K562 (cell line): ENCODE data around the gene UNC13A. TPM values are rescaled to one million over a fixed set of nuclear protein-coding genes. Genes with fewer than 3 reads are reported as not detected.
A peak's percentile ranks its signal among the peaks of the same experiment; 100 is the strongest.

Source experiments
- ATAC-seq: fragments of 200-7000 bp; cut with Tn5 transposase; 3 replicates; pipeline ENCODE4 v1.9.1; 2020; ENCODE audit warnings: moderate library complexity
- BruUV-seq: library from RNA; stranded (reverse); fragments of 400-500 nt; replicated peaks from 2 replicates; lab custom pipeline; 2021; lab: Mats Ljungman, UMichigan
- CTCF ChIA-PET: fragments of 300-600 bp; formaldehyde crosslinking; extraction: SDS; loops from one replicate; lab custom pipeline; 2021; ENCODE audit warnings: low intra/inter-chr PET ratio; lab: Yijun Ruan, JAX
- POLR2A ChIA-PET: fragments of 300-600, 350-650 bp; sonication (Branson Sonifier 250); formaldehyde crosslinking; extraction: SDS; loops from one replicate; lab custom pipeline; 2021; ENCODE audit warnings: antibody characterized with exemption, inconsistent platforms; lab: Yijun Ruan, JAX
- DNase-seq, 4 experiments: peaks; one replicate each; pipeline versions ENCODE4 v3.0.0 to v3.0.0-alpha.2; 2011 to 2018; ENCODE audit warnings: low spot score in 3 of 4, mixed read lengths in 3 of 4; ENCODE audit errors: extremely low read depth in 1 of 4
- FAIRE-seq: peaks from 2 replicates; lab custom pipeline; 2011; peaks lifted over from hg19 to GRCh38; lab: Jason Lieb, UNC
- H2AFZ ChIP-seq: 2 replicates; pipeline ENCODE4 v1.6.0; 2011; ENCODE audit warnings: low read depth, low read length, control low read depth, inconsistent platforms
- H3K27ac ChIP-seq: fragments of 200-600 bp; 3 replicates; pipeline ENCODE4 v1.8.0; 2011; ENCODE audit warnings: low read depth, mild to moderate bottlenecking, control low read depth, inconsistent platforms, low read length, moderate library complexity, mixed read lengths; ENCODE audit errors: extremely low read depth
- H3K27me3 ChIP-seq, 2 experiments: fragments of 300-600 bp in 1 of 2; 2 replicates in 1 of 2; 3 replicates in 1 of 2; pipeline versions ENCODE4 v1.6.0 to v1.8.0; 2011; ENCODE audit warnings: inconsistent platforms in 2 of 2, low read length in 2 of 2, mild to moderate bottlenecking in 1 of 2, mixed read lengths in 1 of 2, moderate library complexity in 1 of 2; ENCODE audit not compliant: control insufficient read depth in 2 of 2, insufficient read depth in 2 of 2
- H3K36me3 ChIP-seq: fragments of 300-600 bp; 3 replicates; pipeline ENCODE4 v1.8.0; 2011; ENCODE audit warnings: mild to moderate bottlenecking, low read length, inconsistent platforms; ENCODE audit not compliant: control insufficient read depth, insufficient read depth
- H3K4me1 ChIP-seq, 2 experiments: fragments of 200-600 bp in 1 of 2; replicated peaks in 1 of 2; 2 replicates in 1 of 2; 3 replicates in 1 of 2; pipeline versions ENCODE4 v1.5.1 to v1.8.0; 2011; ENCODE audit warnings: inconsistent platforms in 2 of 2, low read length in 2 of 2, mild to moderate bottlenecking in 1 of 2, mixed read lengths in 1 of 2, moderate library complexity in 1 of 2; ENCODE audit not compliant: control insufficient read depth in 2 of 2, insufficient read depth in 2 of 2
- H3K4me2 ChIP-seq: 2 replicates; pipeline ENCODE4 v1.6.1; 2011; ENCODE audit warnings: low read length, control low read depth, inconsistent platforms, mixed read lengths; ENCODE audit not compliant: insufficient read depth
- H3K4me3 ChIP-seq: fragments of 200-600 bp; sonication (generic), shearing (Covaris generic); 2 replicates; pipeline ENCODE4 v1.5.1; 2016; ENCODE audit warnings: control low read depth, inconsistent platforms
- H3K79me2 ChIP-seq: fragments of 200-600 bp; 3 replicates; pipeline ENCODE4 v1.8.0; 2011; ENCODE audit warnings: low read length, inconsistent platforms; ENCODE audit not compliant: control insufficient read depth, insufficient read depth
- H3K9ac ChIP-seq, 2 experiments: 2 replicates each; pipeline versions ENCODE4 v1.6.0 to v1.6.1; 2011; ENCODE audit warnings: low read depth in 2 of 2, low read length in 2 of 2, control low read depth in 1 of 2, inconsistent platforms in 1 of 2, mild to moderate bottlenecking in 1 of 2, mixed read lengths in 1 of 2; ENCODE audit not compliant: insufficient read depth in 1 of 2
- H3K9me1 ChIP-seq: one replicate; pipeline ENCODE4 v1.6.0; 2011; ENCODE audit warnings: inconsistent platforms, mild to moderate bottlenecking, low read length, moderate library complexity; ENCODE audit not compliant: control insufficient read depth, insufficient read depth
- H3K9me3 ChIP-seq: replicated peaks from 2 replicates; pipeline ENCODE4 v1.5.1; 2011; ENCODE audit warnings: low read depth, low read length, inconsistent platforms; ENCODE audit not compliant: control insufficient read depth, insufficient read depth
- H4K20me1 ChIP-seq: replicated peaks from 2 replicates; pipeline ENCODE4 v1.6.1; 2011; ENCODE audit warnings: low read length, inconsistent platforms, mixed read lengths; ENCODE audit not compliant: control insufficient read depth, insufficient read depth
- POLR2G ChIP-seq: fragments of 200-400 bp; formaldehyde crosslinking; IDR thresholded peaks from 2 replicates; pipeline ENCODE4 v1.6.1; 2017; ENCODE audit warnings: low read depth, mild to moderate bottlenecking, antibody characterized with exemption, low read length, moderate library complexity
- RBFOX2 ChIP-seq: fragments of 200-400 bp; formaldehyde crosslinking; IDR thresholded peaks from 2 replicates; pipeline ENCODE4 v1.6.1; 2017; ENCODE audit warnings: low read depth, mild to moderate bottlenecking, low read length, moderate library complexity
- WGBS: fragments of 100-300 bp; shearing (Covaris generic); methylation state at CpG from one replicate; pipeline ENCODE4 v1.1.6; 2016; ENCODE audit warnings: low coverage, mixed read lengths; ENCODE audit not compliant: insufficient coverage; ENCODE audit errors: missing lambda C conversion rate; 5-methylcytosine and 5-hydroxymethylcytosine counted together
- in situ Hi-C: fragments of 300-500 bp; cut with MboI; formaldehyde crosslinking; loops from 4 replicates; pipeline ENCODE4 v1.15.0; 2018; ENCODE audit warnings: inconsistent platforms, mixed read lengths
- intact Hi-C: fragments of 100-400 bp; cut with micrococcal nuclease; formaldehyde crosslinking; loops from 2 replicates; pipeline ENCODE4 v1.14.2; 2022
- polyA plus RNA-seq, 8 experiments: library from polyadenylated mRNA; depleted of rRNA in 4 of 8; stranded (reverse) in 5 of 8; unstranded in 3 of 8; fragments of >200 nt; fragmentation: Nextera tagmentation in 2 of 8; fragmentation: Illumina TruSeq in 1 of 8; extraction: Ambion mirVana in 2 of 8; extraction: Trizol in 1 of 8; gene quantifications; 2 replicates each; pipeline versions ENCODE4 v1.2.1 to v1.2.3, GENCODE V29; 2011 to 2014; ENCODE audit warnings: inconsistent platforms in 1 of 8, missing spikeins in 1 of 8
- total RNA-seq, 7 experiments: library from RNA; depleted of rRNA in 6 of 7; stranded (reverse); fragments of >200 nt in 6 of 7; fragmentation: Illumina TruSeq in 2 of 7; extraction: Trizol in 2 of 7; gene quantifications; 2 replicates each; pipeline versions ENCODE4 v1.2.1 to v1.2.3, GENCODE V29; 2011 to 2021; ENCODE audit warnings: low replicate concordance in 1 of 7
- TF ChIP-seq, protein P1 (sequence below): fragments of 200-800 bp; sonication (Bioruptor generic); IDR thresholded peaks from 2 replicates; pipeline ENCODE4 v1.6.1; 2017; ENCODE audit warnings: missing genetic modification characterization, missing compliant biosample characterization

Gene UNC13A
- total and polyA plus RNA-seq, 9 of the 15 experiments (the other 6 are each of a cell fraction or from before 2014, with no cell fraction given): 0.03 to 1.0 (median 0.25) TPM

DNA sequence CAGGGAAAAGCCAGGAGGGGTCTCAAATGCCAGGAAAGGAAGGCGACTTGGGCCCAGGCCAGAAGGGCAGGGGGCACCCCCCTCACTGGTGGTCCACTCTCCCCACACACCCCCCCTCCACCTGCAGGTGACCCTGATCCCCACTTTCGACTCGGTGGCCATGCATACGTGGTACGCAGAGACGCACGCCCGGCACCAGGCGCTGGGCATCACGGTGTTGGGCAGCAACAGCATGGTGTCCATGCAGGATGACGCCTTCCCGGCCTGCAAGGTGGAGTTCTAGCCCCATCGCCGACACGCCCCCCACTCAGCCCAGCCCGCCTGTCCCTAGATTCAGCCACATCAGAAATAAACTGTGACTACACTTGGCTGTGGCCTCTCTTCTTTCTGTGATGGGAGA, 46.0 kb upstream of the UNC13A start:
- ChIA-PET CTCF (no interaction called here), POLR2A (interaction anchor here (0.6 to 1.4 kb wide), 3 partner anchors 16 to 318 kb away, joined by 3 to 6 read pairs (median 3); partner anchors contain the start of gene FCHO1)
- H3K36me3 ChIP-seq: peaks cover 71% of the 10 kb centered on the region
- ATAC-seq (no peak), DNase-seq (no peak), FAIRE-seq (no peak)
- in situ Hi-C loops (no loop called here), intact Hi-C loops (no loop called here)
- no peak overlapping the region for H3K4me2 ChIP-seq
- no peaks in the 10 kb centered on the region for H3K9me3 ChIP-seq
- peak overlapping the region in 1 of 2 experiments; percentile 35; a peak in 1 of 4 replicates for H3K9ac ChIP-seq
- H3K4me1 ChIP-seq: peaks cover 14 to 26% of the 10 kb centered on the region in 2 experiments; a peak in 4 of 5 replicates
- H3K9me1 ChIP-seq: no peaks in the 10 kb centered on the region
- H3K27ac ChIP-seq: no peak overlapping the region
- BruUV-seq: no TSS peak
- WGBS: 96% methylated on average over 11 of the region's 16 CpGs
- no peak overlapping the region for H3K4me3 ChIP-seq
- TF ChIP-seq, protein P1, sequence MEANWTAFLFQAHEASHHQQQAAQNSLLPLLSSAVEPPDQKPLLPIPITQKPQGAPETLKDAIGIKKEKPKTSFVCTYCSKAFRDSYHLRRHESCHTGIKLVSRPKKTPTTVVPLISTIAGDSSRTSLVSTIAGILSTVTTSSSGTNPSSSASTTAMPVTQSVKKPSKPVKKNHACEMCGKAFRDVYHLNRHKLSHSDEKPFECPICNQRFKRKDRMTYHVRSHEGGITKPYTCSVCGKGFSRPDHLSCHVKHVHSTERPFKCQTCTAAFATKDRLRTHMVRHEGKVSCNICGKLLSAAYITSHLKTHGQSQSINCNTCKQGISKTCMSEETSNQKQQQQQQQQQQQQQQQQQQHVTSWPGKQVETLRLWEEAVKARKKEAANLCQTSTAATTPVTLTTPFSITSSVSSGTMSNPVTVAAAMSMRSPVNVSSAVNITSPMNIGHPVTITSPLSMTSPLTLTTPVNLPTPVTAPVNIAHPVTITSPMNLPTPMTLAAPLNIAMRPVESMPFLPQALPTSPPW (CRISPR knock-in tag): no peak
- TF ChIP-seq RBFOX2 (0 out of 2 replicates have a peak, but pooled peaks have one; percentile 27), POLR2G (peak; percentile 33; the same call in 1 of the 2 replicates)
- H4K20me1 ChIP-seq: 0 out of 2 replicates have a peak, but pooled peaks cover 4% of the 10 kb centered on the region
- no peak overlapping the region for H2AFZ ChIP-seq
- H3K27me3 ChIP-seq: no peaks in the 10 kb centered on the region
- peaks cover 8% of the 10 kb centered on the region for H3K79me2 ChIP-seq
